Urothelium cell line (cell line): ENCODE results near the gene DRICH1.
A peak's percentile ranks its signal among the peaks of the same experiment; 100 is the strongest.
"Not testable (repeated sequence)": the region's sequence is repeated elsewhere in the genome, so short reads cannot be mapped to it uniquely, and the experiment has no call there.

Experiments
- DNase-seq: peaks from one replicate; pipeline ENCODE4 v3.0.0; 2011; ENCODE audit warnings: low spot score, mixed read lengths
- FAIRE-seq: peaks from 2 replicates; lab custom pipeline; 2011; peaks lifted over from hg19 to GRCh38; lab: Jason Lieb, UNC

Gene DRICH1

DNA sequence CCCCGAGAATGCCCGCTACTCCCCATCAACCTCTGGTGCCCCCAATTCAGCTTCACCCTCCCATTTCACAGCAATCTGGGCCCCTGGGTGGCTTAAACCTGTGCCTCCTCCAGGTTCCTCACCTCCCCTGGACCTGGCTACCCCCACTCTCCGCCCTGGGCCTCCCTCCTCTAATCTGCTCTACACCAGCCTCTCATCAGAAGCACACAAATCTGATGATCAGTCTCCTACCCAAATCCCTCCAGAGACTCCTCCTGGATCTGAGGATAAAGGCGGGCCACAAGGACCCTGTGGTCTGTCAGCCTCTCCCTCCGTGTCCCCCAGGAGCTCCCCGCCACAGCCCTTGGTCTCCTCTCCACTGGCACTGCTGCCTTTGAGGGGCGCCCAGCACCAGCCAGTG lies 28.9 kb downstream of the DRICH1 start:
- FAIRE-seq = no peak
- DNase-seq = no peak

DNA sequence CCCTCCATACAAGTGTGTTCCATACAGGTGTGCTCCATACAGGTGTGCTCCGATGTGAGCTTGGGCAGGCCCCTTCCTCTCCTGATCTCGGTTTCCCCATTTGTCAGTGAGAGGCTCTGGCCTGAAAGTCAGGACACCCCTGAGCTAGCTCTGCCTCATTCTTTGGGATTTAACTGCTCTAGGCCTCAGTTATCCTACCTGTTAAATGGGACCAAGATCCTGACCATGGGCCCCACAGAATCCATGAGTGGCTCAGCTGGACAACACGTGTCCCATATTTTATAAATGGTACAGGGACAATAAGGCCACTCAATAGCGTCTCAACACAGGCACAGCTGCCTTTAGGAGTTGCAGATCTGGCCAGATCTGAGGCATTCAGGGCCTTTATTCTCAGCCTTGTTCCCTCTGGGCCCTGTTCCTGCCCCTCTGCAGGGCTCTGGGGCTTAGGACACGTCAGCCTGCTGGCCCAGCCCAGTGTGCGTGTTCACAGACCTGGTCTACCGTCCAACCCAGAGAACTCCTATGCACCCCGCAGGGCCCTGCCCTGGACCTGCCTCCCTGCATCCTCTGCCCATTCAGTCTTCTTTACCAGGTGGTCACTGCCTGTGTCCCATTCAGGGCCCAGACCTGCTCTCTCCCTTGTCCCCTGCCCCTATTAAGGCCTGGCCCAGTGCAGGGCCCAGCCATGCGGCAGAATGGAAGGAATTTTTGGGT lies 33.2 kb downstream of the DRICH1 start:
- DNase-seq = no peak
- FAIRE-seq = peak; percentile 67

DNA sequence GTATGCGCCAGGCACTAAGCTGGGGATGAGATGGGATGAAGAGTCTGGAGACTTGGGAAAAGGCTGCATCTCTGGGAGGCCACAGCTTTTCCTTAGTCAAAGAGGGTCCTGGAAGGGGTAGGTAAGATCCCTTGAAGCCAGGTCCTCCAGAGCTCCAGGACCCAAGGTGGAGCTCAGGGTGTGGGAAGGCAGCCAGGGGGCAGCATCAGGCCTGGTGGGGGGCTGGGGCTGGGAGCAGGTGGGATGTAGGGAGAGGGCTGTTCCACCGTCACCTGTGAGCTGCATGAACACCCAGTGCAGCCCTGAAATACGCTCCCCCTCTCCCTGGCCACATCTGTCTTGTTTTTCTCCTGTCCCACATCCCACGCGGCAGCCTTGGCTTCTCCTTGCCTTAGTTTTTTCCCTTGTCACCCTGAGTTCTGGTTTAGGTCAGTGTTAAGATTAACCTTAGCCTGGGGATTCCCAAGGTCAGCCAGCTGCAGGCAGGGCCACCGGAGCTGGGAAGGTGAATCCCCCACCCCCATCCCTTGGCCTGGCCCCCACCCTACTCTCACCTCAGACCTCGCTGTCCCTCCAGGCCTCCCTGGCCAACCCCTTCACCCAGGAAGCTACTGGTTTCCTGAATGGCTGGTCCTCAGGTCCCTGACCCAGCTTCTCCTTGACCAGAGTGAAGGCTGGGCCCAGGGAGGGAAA lies 34.4 kb downstream of the DRICH1 start:
- not testable (repeated sequence) for DNase-seq
- FAIRE-seq = peak; percentile 97

DNA sequence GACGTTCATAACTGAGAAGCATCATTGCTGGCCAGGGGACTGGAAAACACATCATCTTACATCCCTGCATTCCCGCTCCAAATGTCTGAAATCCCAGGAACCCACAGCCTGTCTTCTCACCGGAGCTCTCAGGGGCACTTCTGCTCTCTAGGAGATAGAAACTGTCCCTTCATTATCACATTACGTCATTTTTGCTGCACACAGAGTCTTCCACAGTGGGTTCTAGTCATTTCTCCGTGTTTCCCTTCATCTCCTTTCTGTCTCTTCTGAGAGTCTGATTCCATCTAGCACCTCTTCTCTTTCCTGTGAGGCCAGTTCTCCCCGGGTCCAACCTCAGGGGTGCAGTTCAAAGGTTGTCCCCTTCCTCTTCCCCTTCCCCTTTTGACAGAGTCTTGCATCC lies 36.2 kb downstream of the DRICH1 start:
- not testable (repeated sequence) for FAIRE-seq, DNase-seq

DNA sequence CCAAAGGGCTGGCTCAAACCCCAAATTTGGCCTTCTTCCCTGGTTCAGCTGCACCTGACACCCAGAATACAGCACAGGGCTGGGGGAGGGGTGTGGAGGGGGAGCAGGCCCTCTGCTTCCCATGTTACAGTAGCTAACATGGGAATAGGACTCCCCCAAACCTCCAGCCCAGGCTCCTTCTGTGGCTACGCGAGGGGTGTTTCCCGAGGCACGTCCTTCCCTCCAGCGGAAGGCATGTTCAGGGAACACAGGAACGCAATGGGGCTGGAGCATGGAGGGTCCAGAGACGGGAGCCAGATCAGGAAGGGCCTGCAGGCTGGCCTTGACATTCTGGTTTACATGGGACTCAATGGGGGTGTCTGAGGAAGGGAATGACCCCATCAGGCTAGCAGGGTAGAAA lies 40.3 kb downstream of the DRICH1 start:
- no peak for FAIRE-seq

DNA sequence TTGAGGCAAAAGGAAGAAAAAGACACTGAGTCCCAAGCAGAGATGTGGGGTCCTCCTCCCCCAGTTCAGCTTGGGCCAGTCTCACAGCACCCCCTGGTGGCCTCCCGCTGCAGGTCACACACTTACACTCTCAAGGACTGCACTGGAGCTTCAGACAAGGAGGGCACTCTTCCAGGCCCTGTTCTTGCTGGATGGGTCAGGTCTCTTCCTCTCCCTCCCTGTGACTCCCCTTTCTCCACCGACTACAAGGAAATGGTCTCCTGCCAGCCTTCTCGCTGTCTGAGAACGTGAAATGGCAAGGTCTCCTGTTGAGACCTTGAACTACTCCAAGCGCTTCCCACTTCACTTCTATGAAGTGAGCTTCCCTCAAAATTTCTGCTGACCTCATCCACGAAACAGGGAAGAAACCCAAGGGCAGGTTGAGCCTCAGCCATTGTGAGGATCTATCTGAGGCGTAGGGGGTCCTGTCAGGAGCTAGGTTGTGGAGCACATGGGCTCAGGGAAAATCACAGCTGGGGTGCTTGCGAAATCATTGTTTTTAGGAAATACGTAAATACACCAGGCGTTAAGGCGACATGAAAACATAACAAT lies 40.8 kb downstream of the DRICH1 start:
- DNase-seq = peak; percentile 60
- FAIRE-seq = peak; percentile 5

More for the DNA sequence above, 40.3 kb downstream of the DRICH1 start:
- DNase-seq = no peak

DNA sequence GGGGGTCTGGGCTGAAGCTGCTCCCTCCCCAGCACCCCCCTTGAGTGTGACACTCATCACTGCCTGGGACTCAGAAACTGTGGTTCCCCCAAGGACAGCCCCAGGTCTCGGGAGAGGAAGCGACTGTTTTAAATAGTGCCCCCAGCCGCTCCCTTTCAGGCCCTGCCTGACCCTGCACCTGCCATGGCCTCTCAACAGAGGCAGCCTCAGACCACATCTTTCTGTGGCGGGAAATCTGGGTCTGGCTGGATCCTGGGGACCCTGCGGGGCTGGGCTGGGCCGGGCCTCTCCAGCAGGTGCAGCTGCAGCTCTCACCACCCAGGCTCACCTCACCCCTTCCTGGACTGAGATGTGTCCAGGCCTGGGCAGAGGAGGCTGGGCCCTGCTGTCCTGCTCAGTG lies 48.3 kb downstream of the DRICH1 start:
- DNase-seq (no peak), FAIRE-seq (no peak)

DNA sequence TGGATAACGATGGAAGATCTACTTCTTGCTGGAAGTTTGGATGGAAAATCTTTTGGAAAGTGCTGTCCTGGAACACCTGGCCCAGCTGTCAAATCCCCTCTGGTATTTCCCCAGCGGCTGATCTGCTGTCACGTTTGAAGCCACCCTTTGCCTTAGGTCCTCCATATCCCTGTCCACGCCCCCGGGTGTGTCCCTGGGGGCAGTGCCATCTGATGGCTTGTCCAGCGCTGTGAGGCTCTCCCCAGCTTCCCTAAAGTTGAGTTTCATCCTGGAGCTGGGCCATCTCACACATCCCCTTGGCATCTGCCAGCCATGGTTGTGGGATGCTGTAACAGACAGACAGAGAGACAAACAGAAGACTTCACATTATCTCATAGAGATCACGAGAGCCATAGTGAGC lies 49.0 kb downstream of the DRICH1 start:
- FAIRE-seq = no peak

DNA sequence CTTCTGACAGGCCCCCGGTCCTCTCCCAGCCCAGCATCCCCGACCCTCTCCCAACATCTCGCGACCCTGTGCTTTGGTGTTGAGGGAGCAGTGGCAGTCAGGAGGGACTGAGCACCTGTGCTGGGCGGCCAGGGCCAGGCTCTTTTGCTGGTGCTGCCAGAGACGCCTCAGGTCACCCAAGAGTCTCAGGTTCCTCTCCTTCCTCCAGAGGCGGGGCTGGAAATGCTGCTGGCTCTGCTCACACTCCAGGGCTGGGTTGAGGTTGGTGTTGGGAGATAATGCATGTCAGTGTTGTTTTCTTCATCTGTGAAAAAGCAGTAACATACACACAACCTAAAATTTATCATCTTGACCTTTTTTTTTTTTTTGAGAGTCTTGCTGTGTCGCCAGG lies 50.9 kb downstream of the DRICH1 start:
- FAIRE-seq = no peak
- no peak for DNase-seq

More for the DNA sequence above, 49.0 kb downstream of the DRICH1 start:
- no peak for DNase-seq

DNA sequence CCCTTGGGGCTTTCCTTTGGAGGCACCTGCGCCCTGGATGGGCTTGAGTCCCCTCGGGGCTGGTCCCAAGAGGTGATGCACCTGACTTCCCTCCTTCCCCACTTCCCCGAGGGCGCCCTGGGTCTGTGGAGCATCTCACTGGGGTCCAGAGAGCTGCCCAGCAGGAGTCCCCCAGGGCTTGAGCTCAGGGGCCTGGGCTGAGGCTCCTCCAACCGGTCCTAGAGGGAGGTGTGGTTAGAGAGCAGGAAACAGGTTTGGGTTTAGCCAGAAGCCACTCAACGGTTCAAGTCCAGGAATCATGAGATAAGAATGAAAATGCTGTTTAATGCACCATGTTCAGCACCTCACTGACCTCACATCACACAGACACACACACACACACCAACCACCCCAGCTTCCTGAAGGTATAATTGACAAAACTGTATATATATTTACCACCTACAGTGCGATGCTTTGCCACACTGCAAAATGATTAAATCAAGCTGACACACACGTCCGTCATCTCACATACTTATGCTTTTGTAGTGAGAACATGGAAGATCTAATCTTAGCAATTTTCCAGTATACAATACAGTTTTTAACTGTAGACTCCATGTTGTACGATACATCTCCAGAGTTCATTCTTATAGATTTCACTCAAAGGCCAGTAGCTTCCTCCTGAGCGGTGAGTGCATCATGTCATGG lies 51.4 kb downstream of the DRICH1 start:
- DNase-seq = no peak
- FAIRE-seq = peak; percentile 70

DNA sequence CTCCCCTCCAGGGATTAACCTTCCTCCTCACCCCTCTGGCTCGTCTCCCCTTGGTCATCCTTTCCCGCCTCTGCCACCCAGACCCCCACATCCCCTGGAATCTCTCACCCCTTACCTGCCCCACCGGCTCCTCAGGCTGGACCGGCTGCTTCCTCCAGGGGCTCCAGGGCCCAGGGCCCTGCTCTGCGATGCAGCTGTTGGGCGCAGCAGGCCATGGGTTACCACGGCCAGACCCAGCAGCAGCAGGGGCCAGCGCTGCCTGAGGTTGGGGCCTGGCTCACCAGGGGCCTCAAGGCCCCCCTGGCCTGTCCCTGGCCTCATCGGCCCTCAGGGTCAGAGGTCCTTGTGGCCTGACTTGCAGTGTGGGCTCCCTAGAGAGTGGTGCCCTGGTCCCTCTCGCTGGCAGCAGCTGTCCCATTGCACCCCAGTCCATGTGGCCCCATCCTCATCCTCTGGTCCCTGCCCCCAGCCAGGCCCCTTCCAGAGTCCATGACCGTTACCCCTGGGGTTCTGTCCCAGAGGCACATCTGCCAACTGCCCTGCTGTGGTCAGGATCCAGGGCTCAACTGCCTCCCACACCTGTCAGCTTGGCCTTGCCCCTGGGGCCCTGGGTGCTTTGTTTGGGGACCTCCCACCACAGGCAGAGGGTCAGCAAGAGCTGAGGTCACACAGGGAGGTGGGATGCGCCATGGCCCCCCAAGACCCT lies 52.1 kb downstream of the DRICH1 start, which contains the start of gene IGLL1:
Gene IGLL1 (minus strand): TSS at position 421 of the 706 bp plus-strand sequence. CDS start 100 bp downstream, at position 321.
- no peak for FAIRE-seq
- DNase-seq = no peak

DNA sequence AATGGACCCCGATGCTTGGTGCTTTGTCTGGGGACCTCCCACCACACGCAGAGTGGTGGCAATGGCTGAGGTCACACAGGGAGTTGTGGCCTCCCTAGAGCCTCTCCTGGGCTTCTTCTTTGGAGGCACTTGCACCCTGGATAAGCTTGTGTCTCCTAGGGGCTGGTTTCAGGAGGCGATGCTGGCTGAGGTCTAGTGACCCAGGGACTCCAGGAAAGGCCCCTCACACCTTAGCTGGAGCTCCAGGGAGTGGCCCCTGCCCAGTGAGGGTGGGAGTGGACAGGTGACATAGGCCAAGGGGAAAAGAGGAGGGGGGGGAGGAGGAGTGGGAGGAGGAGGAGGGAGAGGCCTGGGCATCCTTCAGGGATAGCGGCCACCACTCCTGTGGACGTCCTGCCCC lies 52.8 kb downstream of the DRICH1 start:
- FAIRE-seq (no peak), DNase-seq (no peak)

DNA sequence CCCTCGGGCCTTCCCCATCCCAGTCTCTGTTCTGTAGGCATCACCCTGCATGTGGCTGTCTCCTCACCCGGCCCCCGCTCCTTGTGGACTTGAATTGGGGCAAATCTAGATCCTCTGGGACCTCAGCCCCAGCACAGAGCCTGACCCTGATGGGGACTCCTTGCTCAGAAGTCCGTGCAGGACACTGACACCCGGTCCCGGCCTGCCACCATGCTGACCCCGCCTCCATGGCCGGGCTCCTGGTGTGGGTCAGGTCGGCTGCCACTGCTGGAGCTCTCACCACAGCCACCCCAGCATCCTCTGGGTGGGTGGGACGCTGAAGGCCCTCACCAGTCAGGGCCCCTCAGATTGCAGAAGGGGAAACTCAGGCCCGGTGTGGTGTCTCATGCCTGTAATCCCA lies 53.8 kb downstream of the DRICH1 start:
- FAIRE-seq (no peak), DNase-seq (no peak)

DNA sequence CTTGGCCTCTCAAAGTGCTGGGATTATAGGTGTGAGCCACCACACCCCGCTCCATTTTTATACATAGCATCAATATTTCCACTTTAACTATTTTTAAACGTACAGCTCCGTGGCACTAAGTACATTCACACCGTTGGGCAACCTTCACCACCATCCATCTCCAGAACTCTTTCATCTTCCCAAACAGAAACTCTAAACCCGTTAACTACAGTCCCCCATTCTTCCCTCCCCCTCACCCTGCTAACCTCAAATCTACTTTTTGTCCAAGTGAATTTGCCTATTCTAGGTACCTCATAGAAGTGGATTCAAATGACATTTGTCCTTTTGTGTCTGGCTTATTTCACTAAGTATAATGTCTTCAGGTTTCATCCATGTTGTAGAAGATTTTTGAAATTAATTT lies 55.4 kb downstream of the DRICH1 start:
- peak; percentile 5 for FAIRE-seq
- DNase-seq = no peak

DNA sequence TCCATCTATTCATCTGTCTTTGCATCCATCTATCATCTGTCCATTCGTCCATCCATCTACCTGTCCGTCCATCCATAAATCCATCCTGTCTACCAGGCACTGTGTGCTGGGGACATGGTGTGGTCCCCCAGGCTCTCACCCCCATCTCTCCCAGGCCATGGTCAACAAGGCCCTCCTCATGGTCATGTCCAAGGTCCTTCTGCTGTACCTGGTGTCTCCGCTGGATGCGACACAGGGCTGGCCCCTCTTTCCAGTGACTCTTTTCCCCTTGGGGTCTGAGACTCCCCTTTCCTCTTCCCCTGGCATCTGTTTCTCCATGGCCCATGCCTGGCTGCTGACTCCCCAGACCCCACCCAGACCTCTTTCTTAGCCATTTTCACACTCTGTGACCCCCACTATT lies 56.5 kb downstream of the DRICH1 start:
- DNase-seq (no peak), FAIRE-seq (no peak)

DNA sequence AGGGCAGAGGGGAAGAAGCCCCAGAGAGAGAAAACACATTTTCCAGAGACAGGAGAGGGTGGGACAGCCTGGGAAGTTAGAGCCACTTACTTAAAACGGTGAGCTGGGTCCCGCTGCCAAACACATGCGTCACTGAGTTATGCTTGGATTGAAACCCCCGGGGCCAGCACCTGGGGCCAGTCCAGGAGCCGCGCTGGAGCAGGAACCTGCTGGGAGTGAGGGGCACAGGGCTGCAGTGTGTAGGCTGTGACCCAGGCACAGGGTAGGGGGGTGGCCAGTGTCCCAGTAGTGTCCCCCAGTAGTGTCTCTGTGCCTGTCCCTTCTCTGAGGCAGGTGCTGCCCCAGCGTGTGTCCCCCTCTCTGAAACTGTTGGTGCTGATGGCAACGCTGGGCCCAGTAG lies 57.2 kb downstream of the DRICH1 start:
- FAIRE-seq (no peak), DNase-seq (no peak)

DNA sequence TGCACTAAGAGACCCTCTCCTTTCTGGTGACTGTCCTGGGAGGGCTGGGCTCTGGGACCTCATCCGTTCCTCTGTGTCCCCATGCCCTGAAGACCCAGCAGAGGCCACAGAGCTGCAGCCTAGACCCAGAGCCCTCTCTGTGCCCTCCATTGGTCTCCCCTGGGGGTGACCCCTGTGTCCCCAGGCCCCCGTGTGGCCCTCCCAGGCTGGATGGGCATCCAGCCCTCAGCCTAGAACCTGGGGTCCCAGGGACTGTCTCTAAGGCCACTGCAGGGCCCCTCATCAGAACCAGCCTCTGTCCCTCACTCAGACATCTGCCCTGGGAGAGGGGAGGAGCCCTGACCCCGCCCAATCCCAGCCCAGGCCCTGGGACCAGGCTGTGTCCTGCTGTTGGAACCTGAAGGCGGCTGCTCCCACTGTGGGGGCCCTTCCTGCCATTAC lies 57.7 kb downstream of the DRICH1 start:
- DNase-seq = no peak
- FAIRE-seq = peak; percentile 48

DNA sequence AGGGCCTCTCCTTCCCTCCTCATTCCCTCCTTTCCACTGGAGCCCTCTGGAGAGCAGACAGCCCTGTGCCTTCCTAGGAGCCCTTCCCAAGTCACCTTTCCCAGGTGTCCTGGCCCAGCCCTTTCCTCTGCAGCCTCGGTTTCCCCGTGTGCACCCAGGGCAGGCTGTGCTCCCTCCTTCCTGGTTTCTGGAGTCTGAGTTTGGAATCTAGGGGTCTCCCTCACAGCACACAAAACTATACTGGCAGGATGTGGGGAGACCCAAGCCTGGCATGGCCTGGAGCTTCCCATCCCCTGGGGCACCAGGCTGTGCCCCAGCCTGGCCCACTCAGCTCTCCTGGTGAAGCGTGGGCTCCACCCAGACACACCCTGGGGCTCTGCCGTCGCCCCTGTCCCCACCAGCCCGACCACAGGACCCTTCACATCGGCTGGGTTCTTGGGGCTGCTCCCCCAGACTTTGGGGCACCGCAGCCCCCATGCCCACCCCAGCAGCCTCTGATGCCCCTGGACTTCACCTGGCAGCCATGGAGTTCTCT lies 58.4 kb downstream of the DRICH1 start:
- not testable (repeated sequence) for DNase-seq, FAIRE-seq

DNA sequence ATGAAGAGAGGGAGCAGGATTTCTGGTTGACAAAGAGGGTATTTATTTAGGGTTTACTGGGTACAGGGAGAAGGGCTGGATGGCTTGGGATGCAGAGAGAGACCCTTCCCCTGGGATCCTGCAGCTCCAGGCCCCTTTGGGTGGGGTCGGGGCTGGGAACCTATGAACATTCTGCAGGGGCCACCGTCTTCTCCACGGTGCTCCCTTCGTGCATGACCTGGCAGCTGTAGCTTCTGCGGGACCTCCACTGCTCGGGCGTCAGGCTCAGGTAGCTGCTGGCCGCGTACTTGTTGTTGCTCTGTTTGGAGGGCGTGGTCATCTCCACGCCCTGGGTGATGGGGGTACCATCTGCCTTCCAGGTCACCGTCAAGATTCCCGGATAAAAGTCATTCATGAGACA lies 59.0 kb downstream of the DRICH1 start:
- DNase-seq = not testable (repeated sequence)
- FAIRE-seq = peak; percentile 86

DNA sequence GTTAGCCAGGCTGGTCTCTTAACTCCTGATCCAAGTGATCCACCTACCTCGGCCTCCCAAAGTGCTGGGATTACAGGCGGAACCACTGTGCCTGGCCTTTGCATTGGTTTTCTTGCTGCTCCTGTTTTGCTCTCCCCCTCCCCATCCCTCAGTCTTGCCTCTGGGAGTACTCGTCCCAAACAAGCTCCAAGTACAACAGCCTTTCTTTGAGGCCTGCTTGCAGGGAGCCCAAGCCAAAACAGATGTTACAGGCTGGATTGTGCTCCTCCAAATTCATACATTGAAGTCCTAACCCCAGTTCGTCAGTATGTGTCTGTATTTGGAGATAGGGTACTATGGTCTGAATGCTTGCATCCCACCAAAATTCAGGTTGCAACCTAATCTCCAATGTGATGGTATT lies 60.6 kb downstream of the DRICH1 start:
- FAIRE-seq = no peak
- DNase-seq = no peak
